Raji (cell line): ENCODE data around the gene CASP3.

Experiments used
- POLR2A ChIP-seq: IDR thresholded peaks from 2 replicates; pipeline ENCODE4 v1.6.1; 2011; ENCODE audit warnings: low read depth, low read length, control low read depth; ENCODE audit not compliant: insufficient read depth

The CASP3 gene

DNA sequence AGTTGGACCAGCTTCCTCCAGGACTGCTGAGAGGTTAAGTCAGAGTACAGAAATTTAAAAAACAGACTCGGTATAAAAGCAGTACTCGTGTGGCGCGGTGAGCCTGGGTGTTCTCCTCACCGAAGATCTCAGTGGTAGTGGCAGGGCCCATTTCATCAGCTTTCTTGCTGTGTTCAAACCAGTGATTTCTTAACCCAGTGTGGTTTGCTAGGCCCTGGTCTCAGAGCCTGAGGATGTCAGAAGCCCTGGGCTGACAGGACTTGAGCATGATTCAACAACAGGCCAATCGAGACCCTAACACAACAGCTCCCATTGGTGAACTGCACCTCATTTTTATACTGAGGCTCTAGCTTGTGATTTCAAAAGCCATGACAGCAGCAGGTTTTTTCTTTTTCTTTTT is 23.5 kb upstream of the CASP3 start:
- TF ChIP-seq POLR2A = no peak

DNA sequence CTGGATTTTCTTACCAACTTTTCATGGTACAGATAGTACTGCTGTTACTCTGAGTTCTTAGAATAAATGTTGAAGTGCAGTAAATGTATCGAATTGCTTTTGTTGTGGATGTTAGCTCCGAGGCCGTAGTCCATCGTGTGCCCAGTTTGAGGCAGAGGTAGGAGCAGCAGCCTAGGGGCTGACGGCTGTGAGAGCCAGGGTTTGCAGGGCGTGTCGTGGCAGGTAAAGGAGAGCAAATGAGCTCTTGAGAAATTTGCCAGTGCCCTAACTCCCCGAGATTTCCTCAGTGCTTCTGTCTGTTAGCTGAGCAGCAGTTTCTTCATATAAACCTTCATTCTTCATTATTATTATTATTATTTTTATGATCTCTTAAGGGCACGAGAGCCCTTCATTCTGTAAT is 21.9 kb upstream of the CASP3 start:
- TF ChIP-seq POLR2A = no peak

DNA sequence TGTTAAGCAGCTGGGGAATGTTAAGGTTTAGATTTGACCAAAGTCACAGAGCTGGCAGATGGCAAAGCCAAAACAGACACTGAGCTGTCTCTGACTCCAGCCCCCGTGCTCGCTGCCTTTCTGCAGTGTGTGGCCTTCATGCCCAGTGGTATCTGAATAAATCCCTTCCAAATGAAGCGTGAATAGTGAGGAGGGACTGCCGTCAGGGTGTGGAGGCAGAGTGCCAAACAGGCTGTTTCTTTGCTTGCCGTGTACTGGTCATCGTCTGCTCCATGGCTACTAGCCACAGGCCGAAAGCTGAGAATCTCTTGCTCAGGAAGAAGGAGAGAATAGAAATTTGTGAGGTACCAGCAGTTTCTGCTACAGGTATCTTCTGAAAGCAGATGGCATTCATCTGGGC is 20.0 kb upstream of the CASP3 start:
- TF ChIP-seq POLR2A = no peak

DNA sequence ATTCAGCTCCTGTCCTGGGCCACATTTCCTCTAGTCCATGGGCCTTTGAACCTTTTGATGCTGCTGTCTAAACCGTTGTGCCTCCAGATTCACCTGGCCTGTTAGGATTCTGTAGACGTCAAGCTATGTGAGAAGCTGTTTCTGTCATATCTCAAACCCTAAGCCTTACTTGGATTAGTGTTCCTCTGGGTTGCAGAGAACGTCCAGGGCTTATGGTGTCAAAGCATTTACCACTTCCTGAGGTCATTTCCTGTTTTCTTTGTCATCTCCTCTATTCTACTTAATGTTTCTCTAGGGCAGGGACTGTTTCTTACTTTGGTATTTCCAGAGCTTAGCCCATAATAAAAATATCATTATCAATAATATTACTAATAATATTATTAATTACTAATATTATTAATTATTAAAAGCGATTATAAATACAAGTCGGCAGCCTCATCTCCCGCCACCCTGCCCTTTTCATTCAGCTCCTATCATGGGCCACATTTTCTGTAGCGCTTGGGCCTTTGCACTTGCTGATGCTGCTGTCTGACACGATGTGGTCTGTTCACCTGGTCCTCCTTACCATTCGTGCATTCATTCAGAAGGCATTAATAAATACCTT is 19.4 kb upstream of the CASP3 start:
- no peak for TF ChIP-seq POLR2A

DNA sequence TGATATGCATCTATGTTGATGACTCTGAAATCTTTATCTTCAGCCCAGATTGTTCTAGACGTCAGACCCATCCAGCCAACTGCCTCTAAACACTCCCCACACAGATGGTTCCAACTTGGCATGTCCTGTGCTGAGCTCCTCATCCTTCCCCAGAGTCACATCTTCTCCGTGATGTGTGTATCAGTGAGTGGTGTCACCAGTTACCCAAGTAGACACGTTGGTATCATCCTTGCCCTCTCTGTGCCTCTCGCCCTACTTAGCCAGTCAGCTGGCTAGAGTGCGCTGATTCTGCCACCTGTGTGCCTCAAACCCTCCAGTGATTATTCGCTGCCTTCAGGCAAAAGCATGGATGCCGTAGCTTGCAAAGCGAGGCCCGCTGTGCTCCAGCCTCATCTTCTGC is 18.8 kb upstream of the CASP3 start:
- TF ChIP-seq POLR2A = no peak

DNA sequence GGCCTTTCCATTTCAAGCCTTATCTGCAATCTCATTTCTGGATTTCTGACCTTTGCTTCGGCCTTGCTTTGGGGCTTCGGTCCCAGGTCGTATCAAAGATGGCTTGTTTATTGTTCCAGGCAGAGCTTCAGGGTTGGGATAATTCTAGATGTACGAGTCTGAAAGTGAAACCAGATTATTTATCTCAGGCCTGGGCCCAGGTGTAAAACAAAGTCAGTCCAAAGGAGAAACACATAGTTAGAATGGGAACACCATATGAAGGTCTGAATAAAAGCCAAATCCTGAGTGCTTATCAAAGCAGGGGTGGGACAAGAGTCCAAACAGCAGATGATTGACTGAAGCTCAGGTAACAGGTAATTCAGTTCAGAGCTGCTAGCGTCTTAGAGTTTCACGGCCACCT is 17.4 kb upstream of the CASP3 start:
- TF ChIP-seq POLR2A = no peak

DNA sequence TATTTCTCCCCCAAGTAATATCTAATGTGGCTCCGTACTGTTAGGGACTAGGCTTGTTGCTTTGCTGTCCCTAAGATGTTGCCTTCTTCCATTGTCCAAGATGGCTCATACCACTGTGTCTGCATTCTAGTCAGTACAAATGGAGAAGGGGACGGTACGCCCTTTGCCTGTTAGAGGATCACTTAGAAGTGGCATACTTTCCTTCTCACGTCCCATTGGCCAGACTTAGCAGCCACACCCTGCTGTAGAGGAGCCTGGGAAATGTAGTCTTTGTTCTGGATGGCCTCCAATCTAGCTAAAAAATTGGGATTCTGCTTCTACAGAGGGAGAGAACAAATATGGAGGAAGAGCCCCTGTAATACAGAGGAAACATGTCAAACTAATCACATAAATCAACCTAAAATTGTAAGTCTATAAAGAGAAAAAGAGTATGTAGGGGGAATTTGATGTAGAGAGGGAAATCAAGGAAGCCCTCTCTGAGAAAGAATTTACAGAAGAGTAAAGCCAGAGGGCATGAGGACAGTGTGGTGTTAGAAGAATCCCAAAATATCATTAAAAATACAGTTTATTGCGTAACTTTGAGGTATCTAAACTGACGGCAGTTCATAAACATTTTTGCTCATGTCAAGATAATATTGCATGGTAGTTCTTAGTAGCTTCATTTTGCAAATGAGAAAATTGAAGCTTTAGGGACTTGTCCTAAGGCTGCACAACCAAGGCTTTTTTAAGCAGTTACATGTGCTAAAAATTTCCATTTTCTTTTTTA is 15.4 kb upstream of the CASP3 start:
- TF ChIP-seq POLR2A = no peak

DNA sequence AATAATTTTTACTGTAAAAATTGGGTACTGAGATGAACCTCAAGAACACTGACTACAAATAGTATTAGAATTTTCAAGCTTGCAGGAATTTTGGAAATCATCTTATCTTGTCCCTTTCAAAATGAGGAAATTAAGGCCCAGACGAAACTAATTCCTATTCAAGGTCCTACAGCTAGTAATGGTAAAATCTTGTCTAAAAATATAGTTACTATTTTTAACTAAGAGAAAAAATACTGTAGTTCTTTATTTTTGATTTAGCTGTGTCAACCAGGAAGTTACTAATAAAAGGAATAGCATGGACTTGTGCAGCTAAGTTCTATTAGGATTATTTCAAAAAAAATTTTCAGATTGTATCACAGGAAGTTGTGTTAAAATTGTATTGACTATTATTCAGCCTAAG is 13.0 kb upstream of the CASP3 start:
- no peak for TF ChIP-seq POLR2A

DNA sequence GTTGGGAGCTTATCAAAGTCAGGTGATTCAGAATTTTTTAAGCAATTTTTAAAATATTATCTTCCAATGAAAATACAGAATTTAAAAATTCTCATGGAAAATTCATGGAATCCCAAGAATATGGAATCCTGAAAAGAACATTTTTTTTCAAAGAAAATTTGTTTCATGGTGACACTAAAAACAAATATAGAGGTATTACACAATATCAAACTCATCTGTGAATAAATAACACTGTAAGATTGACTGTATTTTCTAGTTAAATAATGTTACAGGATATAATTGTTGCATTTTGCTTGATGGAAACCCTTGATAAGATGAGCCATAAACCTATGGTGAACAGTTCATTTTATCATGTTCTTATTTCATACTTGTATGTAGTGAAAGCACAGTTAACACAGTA is 11.7 kb upstream of the CASP3 start:
- no peak for TF ChIP-seq POLR2A

DNA sequence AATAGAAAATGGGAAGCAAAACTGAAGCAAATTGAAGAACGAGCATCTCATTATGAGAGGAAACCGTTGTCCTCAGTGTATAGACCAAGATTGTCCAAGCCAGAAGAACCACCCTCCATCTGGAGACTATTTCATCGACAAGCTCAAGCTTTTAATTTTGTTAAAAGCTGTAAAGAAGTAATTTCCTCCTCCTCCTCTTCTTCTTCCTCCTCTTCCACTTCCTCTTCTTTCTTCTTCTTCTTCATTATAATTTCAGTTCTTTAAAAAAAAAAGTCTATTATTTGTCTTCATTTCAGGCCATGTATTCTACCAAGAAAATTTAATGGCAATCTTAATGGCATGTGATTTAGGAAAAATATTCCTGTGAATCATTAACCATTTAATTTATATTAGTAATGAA is 7.9 kb upstream of the CASP3 start:
- no peak for TF ChIP-seq POLR2A

DNA sequence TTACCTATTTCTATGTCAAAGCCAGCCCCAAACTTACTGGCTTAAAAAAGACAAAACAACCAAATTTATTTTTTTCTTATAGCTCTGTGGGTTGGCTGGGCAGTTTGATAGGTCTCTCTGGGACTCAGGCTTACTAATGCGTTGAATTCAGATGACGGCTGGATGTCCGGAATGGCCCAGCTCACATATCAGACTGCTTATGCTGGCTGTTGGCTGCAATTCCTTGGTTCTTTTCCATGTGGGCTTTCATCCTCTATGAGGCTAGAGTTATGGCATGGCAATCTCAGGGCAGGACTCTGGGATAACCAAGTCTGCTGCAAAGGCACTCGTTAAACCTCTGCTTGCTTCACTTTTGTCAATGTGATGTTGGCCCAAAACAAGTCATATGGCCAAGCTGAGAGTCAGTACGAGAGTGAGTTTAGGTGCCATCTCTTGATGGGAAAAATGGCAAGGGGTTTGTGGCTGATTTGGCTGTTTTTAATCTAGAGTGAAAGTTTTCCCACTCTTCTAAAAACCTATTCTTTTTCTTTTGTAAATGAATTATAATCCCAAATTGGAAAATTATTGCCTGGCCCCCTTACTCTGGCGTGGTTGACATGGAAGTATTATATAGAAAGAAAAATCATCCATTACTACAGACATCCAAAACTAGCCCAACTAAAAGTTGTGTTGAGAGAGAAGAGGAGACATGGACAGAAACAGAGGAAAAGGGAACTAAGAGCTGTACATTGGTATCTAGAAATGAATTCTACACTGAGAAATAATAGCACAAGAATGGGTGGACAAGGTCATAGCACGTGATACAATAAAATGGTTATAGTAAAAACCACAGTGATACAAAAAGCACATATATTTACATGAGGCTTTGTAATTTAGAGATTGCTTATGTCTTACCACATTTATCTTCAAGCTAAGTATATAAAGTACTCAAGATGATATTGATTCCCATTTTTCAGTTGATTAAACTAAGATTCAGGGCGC is 6.9 kb upstream of the CASP3 start:
- TF ChIP-seq POLR2A = no peak

DNA sequence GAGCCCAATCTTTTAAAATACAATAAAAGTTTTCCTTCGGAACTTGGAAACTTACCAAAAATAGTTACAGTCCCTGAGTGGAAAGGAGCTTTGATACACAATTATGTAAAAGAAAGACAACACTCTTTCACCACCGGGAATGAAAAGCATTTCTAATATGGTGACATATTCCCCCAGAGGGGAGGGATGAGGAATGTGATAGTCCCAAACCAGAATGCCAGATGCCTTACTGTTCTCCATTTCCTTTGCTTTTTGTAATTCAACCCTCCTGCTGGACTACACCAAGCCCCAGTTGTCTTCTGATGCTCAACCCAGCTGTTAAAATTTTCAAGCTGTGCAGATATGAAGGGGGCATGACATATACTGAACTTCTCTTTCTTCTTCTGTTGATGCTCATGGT is 4.4 kb upstream of the CASP3 start:
- no peak for TF ChIP-seq POLR2A

DNA sequence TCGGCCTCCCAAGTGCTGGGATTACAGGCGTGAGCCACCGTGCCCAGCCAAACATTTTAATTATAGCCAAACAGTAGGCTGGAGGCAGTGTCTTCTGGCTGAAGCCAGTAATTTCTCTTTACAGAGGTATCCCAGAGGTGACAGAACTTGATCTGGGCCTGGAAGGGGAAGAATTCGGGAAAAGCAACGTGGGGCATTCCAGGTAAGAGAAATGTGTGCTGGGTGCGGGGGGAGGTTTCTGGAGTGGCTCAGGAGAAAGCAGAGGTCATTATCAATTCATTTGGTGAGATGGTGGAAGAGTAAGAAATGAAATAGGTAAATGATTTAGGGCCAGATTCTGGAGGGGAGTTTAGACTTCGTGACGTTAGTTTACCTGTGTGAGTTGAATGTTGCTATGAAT is 2.7 kb upstream of the CASP3 start:
- no peak for TF ChIP-seq POLR2A

DNA sequence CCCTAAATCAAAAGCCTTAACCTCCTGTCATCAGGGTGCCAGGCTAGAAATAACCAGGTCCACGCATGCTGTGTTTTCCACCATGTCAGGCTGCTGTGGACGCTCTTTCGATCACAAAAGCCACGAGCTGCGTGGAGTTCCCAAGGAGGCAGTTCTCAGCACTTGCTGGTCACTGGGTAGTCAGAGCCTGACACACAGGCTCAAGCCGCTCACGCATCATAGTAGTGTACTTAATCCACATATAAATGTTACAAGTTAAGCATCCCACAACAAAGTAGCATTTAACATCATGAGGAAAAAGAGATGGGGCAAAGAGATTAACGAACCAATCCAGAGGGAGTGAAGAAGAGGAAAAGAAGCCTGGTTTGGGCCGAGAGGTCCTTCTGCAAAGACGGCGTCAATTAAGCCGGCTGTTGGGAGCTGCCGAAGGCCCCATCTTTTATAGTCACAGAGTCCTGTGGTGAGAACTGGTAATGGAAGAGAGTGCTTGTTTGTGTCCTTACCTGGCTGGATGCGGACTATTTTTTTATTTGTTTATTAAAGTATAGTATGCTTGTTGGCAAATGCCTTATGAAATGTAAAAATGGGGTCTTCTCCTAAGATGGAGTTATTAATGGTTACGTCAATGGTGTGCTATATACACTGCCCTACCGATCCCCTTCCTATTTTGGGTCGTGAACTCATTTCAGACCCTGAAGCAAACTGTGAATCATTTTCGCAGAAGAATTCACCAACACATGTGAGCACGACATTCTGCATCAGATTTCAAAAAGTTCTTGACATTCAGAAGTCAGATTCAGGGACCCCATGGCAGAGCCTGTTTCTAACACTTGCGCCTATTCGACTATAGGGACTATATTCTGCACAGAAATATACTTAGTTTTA is 966 bp upstream of the CASP3 start:
- TF ChIP-seq POLR2A = no peak

DNA sequence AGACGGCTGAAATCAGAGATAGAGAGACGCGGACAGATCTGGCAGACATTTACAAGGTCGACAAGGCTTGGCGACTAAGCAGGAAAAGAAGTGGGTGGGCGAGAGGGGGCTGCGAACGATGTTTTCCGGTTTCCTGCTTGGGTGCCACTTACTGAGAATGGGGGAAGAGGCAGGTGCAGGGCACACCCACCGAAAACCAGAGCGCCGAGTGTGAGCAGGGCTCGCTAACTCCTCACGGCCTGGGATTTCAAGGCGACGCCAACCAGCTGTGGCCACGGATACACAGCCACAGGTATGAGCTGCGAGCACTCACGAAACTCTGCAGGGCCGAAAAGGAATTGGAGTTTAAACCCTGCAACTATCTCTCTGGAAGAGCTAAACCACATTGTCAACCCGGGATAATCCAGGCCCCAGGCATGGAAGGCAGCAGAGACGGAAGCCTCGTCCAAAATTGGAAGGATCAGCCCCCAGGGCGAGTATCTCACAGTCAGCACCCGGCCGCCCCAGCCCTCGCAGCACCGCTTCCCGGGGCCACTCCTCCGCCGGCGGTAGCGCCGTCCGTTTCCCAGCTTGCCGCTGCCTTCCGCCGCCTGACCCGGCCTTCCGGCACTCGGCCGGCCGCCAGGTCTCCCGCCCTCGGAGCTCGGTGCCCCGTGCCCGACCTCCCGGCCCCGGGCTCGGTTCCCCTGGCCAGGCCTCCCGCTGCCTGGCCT is 778 bp downstream of the CASP3 start:
- no peak for TF ChIP-seq POLR2A

DNA sequence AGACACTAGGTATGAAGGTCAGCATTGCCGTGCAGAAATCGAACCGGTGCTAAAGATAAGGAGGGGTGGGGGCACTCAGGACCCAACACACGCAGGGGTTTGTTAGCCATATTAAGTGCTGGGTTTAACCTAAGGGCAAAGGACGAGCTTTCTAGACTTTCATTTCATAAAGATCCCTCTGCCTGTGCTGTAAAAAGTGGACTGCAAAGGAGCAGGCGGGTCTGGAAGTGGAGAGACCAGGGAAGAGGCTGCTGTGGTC is 1.3 kb downstream of the CASP3 start:
- TF ChIP-seq POLR2A = no peak
